NCI-H524 (cell line): ENCODE results near the gene TM9SF2.

Experiments
- DNase-seq, 2 experiments: peaks; one replicate each; lab custom pipeline; 2025; lab: John Stamatoyannopoulos, UW

TM9SF2 gene

GRCh38 chr13:99495466-99496183, 5.6 kb upstream of the TM9SF2 start:
- DNase-seq = no peak

GRCh38 chr13:99496184-99497142, 4.8 kb upstream of the TM9SF2 start:
- DNase-seq = no peak

GRCh38 chr13:99498171-99499161, 2.8 kb upstream of the TM9SF2 start:
- DNase-seq = peak; percentile 95 to 98

GRCh38 chr13:99500839-99501183, 461 bp upstream of the TM9SF2 start:
- no peak for DNase-seq

- DNase-seq = no peak
These were observed 603 bp downstream of the TM9SF2 start for GRCh38 chr13:99501848-99502301.

- DNase-seq = no peak
These were observed 4.6 kb downstream of the TM9SF2 start for GRCh38 chr13:99505814-99506269.

GRCh38 chr13:99506634-99507033, 5.4 kb downstream of the TM9SF2 start:
- no peak for DNase-seq

GRCh38 chr13:99507054-99507453, 5.8 kb downstream of the TM9SF2 start:
- DNase-seq = no peak

GRCh38 chr13:99507551-99507950, 6.3 kb downstream of the TM9SF2 start:
- DNase-seq = no peak

- no peak for DNase-seq
These were observed 6.7 kb downstream of the TM9SF2 start for GRCh38 chr13:99507986-99508385.

- no peak for DNase-seq
These were observed 8.2 kb downstream of the TM9SF2 start for GRCh38 chr13:99509479-99509878.

GRCh38 chr13:99514801-99515200, 13.5 kb downstream of the TM9SF2 start:
- DNase-seq = no peak

GRCh38 chr13:99516153-99516929, 15.1 kb downstream of the TM9SF2 start:
- no peak for DNase-seq

GRCh38 chr13:99517577-99517976, 16.3 kb downstream of the TM9SF2 start:
- DNase-seq = no peak

- DNase-seq = no peak
These were observed 16.7 kb downstream of the TM9SF2 start for GRCh38 chr13:99517984-99518383.

- DNase-seq = no peak
These were observed 21.0 kb downstream of the TM9SF2 start for GRCh38 chr13:99522298-99522697.

GRCh38 chr13:99523838-99524237, 22.6 kb downstream of the TM9SF2 start:
- DNase-seq = no peak

GRCh38 chr13:99525967-99526366, 24.7 kb downstream of the TM9SF2 start:
- DNase-seq = no peak

- DNase-seq = no peak
These were observed 25.3 kb downstream of the TM9SF2 start for GRCh38 chr13:99526549-99526948.

GRCh38 chr13:99527301-99527700, 26.0 kb downstream of the TM9SF2 start:
- no peak for DNase-seq

- peak; percentile 21 to 57 for DNase-seq
These were observed 27.3 kb downstream of the TM9SF2 start for GRCh38 chr13:99528547-99528946.
